HEK293 (cell line): Measurements from ENCODE around the gene EPHA4.

ENCODE experiments used
- CTCF ChIP-seq: fragments of 450-650 bp; formaldehyde crosslinking; IDR thresholded peaks from 2 replicates; pipeline ENCODE4 v1.5.1; 2016; ENCODE audit warnings: missing biosample characterization, missing genetic modification characterization
- SALL2 ChIP-seq: fragments of 450-650 bp; formaldehyde crosslinking; IDR thresholded peaks from 2 replicates; pipeline ENCODE4 v1.5.0; 2017; ENCODE audit warnings: missing biosample characterization, mild to moderate bottlenecking, missing genetic modification characterization, borderline replicate concordance
- SP7 ChIP-seq: fragments of 450-650 bp; formaldehyde crosslinking; IDR thresholded peaks from 2 replicates; pipeline ENCODE4 v1.5.1; 2016; ENCODE audit warnings: missing biosample characterization, missing genetic modification characterization
- ZBTB21 ChIP-seq: fragments of 450-650 bp; formaldehyde crosslinking; IDR thresholded peaks from 2 replicates; pipeline ENCODE4 v1.5.1; 2017; ENCODE audit warnings: missing biosample characterization, missing genetic modification characterization

GRCh38 chr2:221501210-221501882 is 70.8 kb downstream of the EPHA4 start:
- TF ChIP-seq ZBTB21 (tag by site-specific recombination) (no peak), SP7 (no peak), CTCF (tag by site-specific recombination) (no peak), SALL2 (tag by site-specific recombination) (no peak)
